Endothelial cell of umbilical vein (primary cell): ENCODE results near the gene MAGI1. TPM values are rescaled to one million over a fixed set of nuclear protein-coding genes. Genes with fewer than 3 reads are reported as not detected.

Experiments
- BruUV-seq: library from RNA; stranded (reverse); fragments of 400-500 nt; replicated peaks from 2 replicates; lab custom pipeline; 2021; lab: Mats Ljungman, UMichigan
- CTCF ChIA-PET: fragments of 300-600, 350-600 bp; sonication (Branson Sonifier 250); formaldehyde crosslinking; loops from one replicate; lab custom pipeline; 2021; ENCODE audit warnings: antibody characterized with exemption, inconsistent platforms; lab: Charles Lee
- POLR2A ChIA-PET: fragments of 300-600, 350-600 bp; sonication (Branson Sonifier 250); formaldehyde crosslinking; loops from one replicate; lab custom pipeline; 2021; ENCODE audit warnings: antibody characterized with exemption, inconsistent platforms; lab: Charles Lee
- DNase-seq: peaks from one replicate; pipeline ENCODE4 v3.0.0-alpha.2; 2011; ENCODE audit warnings: low read depth, low spot score
- FAIRE-seq: peaks from 2 replicates; lab custom pipeline; 2011; peaks lifted over from hg19 to GRCh38; lab: Jason Lieb, UNC
- H2AFZ ChIP-seq: 2 replicates; pipeline ENCODE4 v1.6.0; 2012; ENCODE audit warnings: low read depth, low read length, control low read depth, inconsistent platforms
- H3K27ac ChIP-seq: 2 replicates; pipeline ENCODE4 v1.5.1; 2011; ENCODE audit warnings: low read depth, mild to moderate bottlenecking, control low read depth, low read length, moderate library complexity; ENCODE audit not compliant: insufficient read depth
- H3K27me3 ChIP-seq, 2 experiments: 2 replicates each; pipeline versions ENCODE4 v1.6.0 to v1.6.1; 2011; ENCODE audit warnings: low read length in 2 of 2, mixed read lengths in 1 of 2; ENCODE audit not compliant: control insufficient read depth in 2 of 2, insufficient read depth in 2 of 2
- H3K36me3 ChIP-seq, 2 experiments: 2 replicates in 1 of 2; 3 replicates in 1 of 2; pipeline ENCODE4 v1.5.1; 2011; ENCODE audit warnings: low read length in 2 of 2, mild to moderate bottlenecking in 1 of 2, moderate library complexity in 1 of 2; ENCODE audit not compliant: control insufficient read depth in 2 of 2, insufficient read depth in 2 of 2; ENCODE audit errors: extremely low read depth in 1 of 2
- H3K4me1 ChIP-seq: 3 replicates; pipeline ENCODE4 v1.5.1; 2011; ENCODE audit warnings: mild to moderate bottlenecking, low read length; ENCODE audit not compliant: control insufficient read depth, insufficient read depth; ENCODE audit errors: extremely low read depth
- H3K4me2 ChIP-seq: 2 replicates; pipeline ENCODE4 v1.6.1; 2011; ENCODE audit warnings: low read length, control low read depth, mixed read lengths; ENCODE audit not compliant: insufficient read depth
- H3K4me3 ChIP-seq, 3 experiments: fragments of 200-600 bp in 1 of 3; sonication (generic), shearing (Covaris generic) in 1 of 3; replicated peaks in 1 of 3; 2 replicates each; pipeline ENCODE4 v1.5.1; 2011 to 2016; ENCODE audit warnings: control low read depth in 3 of 3, low read length in 3 of 3, mild to moderate bottlenecking in 2 of 3, inconsistent platforms in 1 of 3, low read depth in 1 of 3, moderate library complexity in 1 of 3; ENCODE audit not compliant: insufficient read depth in 1 of 3
- H3K79me2 ChIP-seq: 2 replicates; pipeline ENCODE4 v1.6.0; 2012; ENCODE audit warnings: low read length, inconsistent platforms; ENCODE audit not compliant: control insufficient read depth, insufficient read depth
- H3K9ac ChIP-seq: replicated peaks from 2 replicates; pipeline ENCODE3; 2011; ENCODE audit warnings: low read length, control low read depth; ENCODE audit not compliant: insufficient read depth; ENCODE audit errors: extremely low read depth
- H3K9me1 ChIP-seq: replicated peaks from 3 replicates; pipeline ENCODE4 v1.6.0; 2011; ENCODE audit warnings: mild to moderate bottlenecking, low read length; ENCODE audit not compliant: control insufficient read depth, insufficient read depth; ENCODE audit errors: extremely low read depth
- H3K9me3 ChIP-seq: replicated peaks from 2 replicates; pipeline ENCODE4 v1.5.1; 2012; ENCODE audit warnings: low read length, inconsistent platforms; ENCODE audit not compliant: control insufficient read depth, insufficient read depth
- H4K20me1 ChIP-seq: replicated peaks from 2 replicates; pipeline ENCODE3; 2011; ENCODE audit warnings: mild to moderate bottlenecking, low read length; ENCODE audit not compliant: control insufficient read depth, insufficient read depth; ENCODE audit errors: extremely low read depth
- EZH2 ChIP-seq: IDR thresholded peaks from 2 replicates; pipeline ENCODE4 v1.6.1; 2012; ENCODE audit warnings: borderline replicate concordance, low read depth, mild to moderate bottlenecking, moderate library complexity, low read length, inconsistent platforms; ENCODE audit not compliant: severe bottlenecking
- FOS ChIP-seq: IDR thresholded peaks from 2 replicates; pipeline ENCODE4 v1.6.1; 2011; ENCODE audit warnings: mild to moderate bottlenecking, low read length, moderate library complexity, borderline replicate concordance; ENCODE audit not compliant: insufficient read depth
- GATA2 ChIP-seq: IDR thresholded peaks from 2 replicates; pipeline ENCODE4 v1.7.0; 2011; ENCODE audit warnings: low read depth, mild to moderate bottlenecking, moderate library complexity, mixed read lengths, low read length; ENCODE audit not compliant: insufficient read length, insufficient read depth
- JUN ChIP-seq: IDR thresholded peaks from 2 replicates; pipeline ENCODE4 v1.6.1; 2011; ENCODE audit warnings: borderline replicate concordance, low read depth; ENCODE audit not compliant: insufficient read length, insufficient read depth
- MAX ChIP-seq: IDR thresholded peaks from 2 replicates; pipeline ENCODE4 v1.6.1; 2011; ENCODE audit not compliant: insufficient read depth, insufficient read length
- MYC ChIP-seq: IDR thresholded peaks from one replicate; pipeline ENCODE4 v1.6.1; 2011; ENCODE audit warnings: mild to moderate bottlenecking, low read depth, low read length
- POLR2A ChIP-seq: IDR thresholded peaks from 2 replicates; pipeline ENCODE4 v1.6.1; 2012; ENCODE audit warnings: low read depth, mild to moderate bottlenecking, control low read depth, low read length
- POLR2AphosphoS5 ChIP-seq: IDR thresholded peaks from 2 replicates; pipeline ENCODE4 v1.6.1; 2012; ENCODE audit warnings: low read depth, mild to moderate bottlenecking, control low read depth, low read length, moderate library complexity; ENCODE audit not compliant: insufficient read depth
- dilution Hi-C: fragments of 300-500 bp; cut with MboI; formaldehyde crosslinking; loops from one replicate; pipeline ENCODE4 v1.15.0; 2019; ENCODE audit warnings: low sequenced_read_pairs; ENCODE audit not compliant: extremely low pct_ligation_motif_present
- intact Hi-C: fragments of 100-400 bp; cut with micrococcal nuclease; formaldehyde crosslinking; loops from one replicate; pipeline ENCODE4 v1.10.0; 2022
- polyA plus RNA-seq, 4 experiments: library from polyadenylated mRNA; depleted of rRNA in 3 of 4; stranded (reverse) in 3 of 4; unstranded in 1 of 4; fragments of >200 nt; gene quantifications; 2 replicates each; pipeline versions ENCODE4 v1.2.1 to v1.2.3, GENCODE V29; 2011 to 2012; ENCODE audit warnings: missing spikeins in 1 of 4
- total RNA-seq: library from RNA; stranded (reverse); gene quantifications from 2 replicates; pipeline ENCODE4 v1.2.3, GENCODE V29; 2021
- TF ChIP-seq, protein P1 (sequence below), 2 donors: IDR thresholded peaks; 1 replicate in 1 of 2; 2 replicates in 1 of 2; pipeline ENCODE4 v1.5.1; 2011; ENCODE audit warnings: low read length in 2 of 2, mild to moderate bottlenecking in 2 of 2, moderate library complexity in 2 of 2, control low read depth in 1 of 2, inconsistent platforms in 1 of 2, low read depth in 1 of 2; ENCODE audit not compliant: insufficient read depth in 1 of 2; ENCODE audit errors: extremely low read depth in 1 of 2

MAGI1 gene
- total and polyA plus RNA-seq, 2 donors (not counting 3 experiments of a cell fraction or from before 2014, with no cell fraction given): 10.1 to 47.9 TPM

- Histone ChIP-seq H3K27ac (no peak overlapping the region), H3K9ac (no peak overlapping the region), H3K9me3 (no peaks in the 10 kb centered on the region), H3K27me3 (no peaks in the 10 kb centered on the region), H3K4me2 (no peak overlapping the region), H3K4me1 (no peaks in the 10 kb centered on the region), H3K4me3 (no peak overlapping the region), H3K79me2 (no peaks in the 10 kb centered on the region), H4K20me1 (peaks cover 2% of the 10 kb centered on the region), H3K36me3 (no peaks in the 10 kb centered on the region), H3K9me1 (no peaks in the 10 kb centered on the region), H2AFZ (no peak overlapping the region)
- DNase-seq: no peak
- TF ChIP-seq EZH2 (no peak), MYC (no peak), POLR2A (no peak), POLR2AphosphoS5 (no peak), JUN (no peak), MAX (no peak), GATA2 (no peak), FOS (no peak)
- TF ChIP-seq, protein P1, sequence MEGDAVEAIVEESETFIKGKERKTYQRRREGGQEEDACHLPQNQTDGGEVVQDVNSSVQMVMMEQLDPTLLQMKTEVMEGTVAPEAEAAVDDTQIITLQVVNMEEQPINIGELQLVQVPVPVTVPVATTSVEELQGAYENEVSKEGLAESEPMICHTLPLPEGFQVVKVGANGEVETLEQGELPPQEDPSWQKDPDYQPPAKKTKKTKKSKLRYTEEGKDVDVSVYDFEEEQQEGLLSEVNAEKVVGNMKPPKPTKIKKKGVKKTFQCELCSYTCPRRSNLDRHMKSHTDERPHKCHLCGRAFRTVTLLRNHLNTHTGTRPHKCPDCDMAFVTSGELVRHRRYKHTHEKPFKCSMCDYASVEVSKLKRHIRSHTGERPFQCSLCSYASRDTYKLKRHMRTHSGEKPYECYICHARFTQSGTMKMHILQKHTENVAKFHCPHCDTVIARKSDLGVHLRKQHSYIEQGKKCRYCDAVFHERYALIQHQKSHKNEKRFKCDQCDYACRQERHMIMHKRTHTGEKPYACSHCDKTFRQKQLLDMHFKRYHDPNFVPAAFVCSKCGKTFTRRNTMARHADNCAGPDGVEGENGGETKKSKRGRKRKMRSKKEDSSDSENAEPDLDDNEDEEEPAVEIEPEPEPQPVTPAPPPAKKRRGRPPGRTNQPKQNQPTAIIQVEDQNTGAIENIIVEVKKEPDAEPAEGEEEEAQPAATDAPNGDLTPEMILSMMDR (IDR thresholded peaks at IDR 0.05; ENCODE audit: extremely low read depth in 1 of 2, insufficient read depth in 1 of 2, low read depth in 1 of 2, low read length in 2 of 2): no peak
- dilution Hi-C loops: no loop called here
- FAIRE-seq: no peak
- ChIA-PET CTCF (no interaction called here), POLR2A (interaction anchor here (0.7 kb wide), 1 partner anchor 676 kb away, joined by 4 read pairs; no protein-coding TSS in a partner anchor)
- intact Hi-C loops: no loop called here
- no TSS peak for BruUV-seq
These were observed 168.9 kb downstream of the MAGI1 start for GRCh38 chr3:65869798-65870197.
